HepG2 (cell line): Measurements from ENCODE around the gene LAMTOR2. TPM values are rescaled to one million over a fixed set of nuclear protein-coding genes. Genes with fewer than 3 reads are reported as not detected.

Experiments used
- ATAC-seq: fragments of 200-7000 bp; cut with Tn5 transposase; 3 replicates; pipeline ENCODE4 v1.9.1; 2020; ENCODE audit warnings: mild to moderate bottlenecking, moderate library complexity
- BruUV-seq: library from RNA; stranded (reverse); fragments of 400-500 nt; replicated peaks from 2 replicates; lab custom pipeline; 2021; lab: Mats Ljungman, UMichigan
- CTCF ChIA-PET: fragments of 300-600 bp; formaldehyde crosslinking; extraction: SDS; loops from one replicate; lab custom pipeline; 2021; ENCODE audit warnings: low total read pairs, inconsistent platforms, low intra/inter-chr PET ratio; lab: Yijun Ruan, JAX
- POLR2A ChIA-PET: fragments of 350-600 bp; sonication (Branson Sonifier 250); formaldehyde crosslinking; loops from one replicate; lab custom pipeline; 2020; ENCODE audit warnings: antibody characterized with exemption, inconsistent platforms; lab: Yijun Ruan, JAX
- DNase-seq: peaks from one replicate; pipeline ENCODE4 v3.0.0-alpha.2; 2015; ENCODE audit warnings: low spot score
- FAIRE-seq: peaks from 3 replicates; lab custom pipeline; 2011; peaks lifted over from hg19 to GRCh38; lab: Jason Lieb, UNC
- H2AFZ ChIP-seq: one replicate; pipeline ENCODE4 v1.6.1; 2011; ENCODE audit warnings: low read length, inconsistent platforms
- H3K27ac ChIP-seq: fragments of 300-600 bp; 3 replicates; pipeline ENCODE4 v1.8.0; 2011; ENCODE audit warnings: mixed run types, mild to moderate bottlenecking, mixed read lengths, low read length, inconsistent platforms; ENCODE audit not compliant: insufficient read depth; ENCODE audit errors: extremely low read length
- H3K27me3 ChIP-seq, 2 experiments: fragments of 200-600 bp in 1 of 2; 2 replicates in 1 of 2; 3 replicates in 1 of 2; pipeline versions ENCODE4 v1.6.0 to v1.8.0; 2011; ENCODE audit warnings: low read length in 2 of 2, mild to moderate bottlenecking in 2 of 2, moderate library complexity in 2 of 2, inconsistent platforms in 1 of 2; ENCODE audit not compliant: insufficient read depth in 2 of 2, control insufficient read depth in 1 of 2
- H3K36me3 ChIP-seq, 2 experiments: fragments of 200-600 bp in 1 of 2; replicated peaks in 1 of 2; 2 replicates in 1 of 2; 3 replicates in 1 of 2; pipeline versions ENCODE4 v1.5.1 to v1.8.0; 2011; ENCODE audit warnings: low read length in 2 of 2, inconsistent platforms in 1 of 2; ENCODE audit not compliant: insufficient read depth in 2 of 2, control insufficient read depth in 1 of 2
- H3K4me1 ChIP-seq: 2 replicates; pipeline ENCODE4 v1.5.1; 2012; ENCODE audit warnings: low read length, inconsistent platforms; ENCODE audit not compliant: insufficient read depth
- H3K4me2 ChIP-seq: 2 replicates; pipeline ENCODE4 v1.6.0; 2011; ENCODE audit warnings: low read depth, low read length, inconsistent platforms
- H3K4me3 ChIP-seq, 3 experiments: fragments of 200-600 bp in 1 of 3; sonication (generic), shearing (Covaris generic) in 1 of 3; replicated peaks in 1 of 3; 2 replicates each; pipeline ENCODE4 v1.5.1; 2011 to 2016; ENCODE audit warnings: low read length in 3 of 3, inconsistent platforms in 2 of 3, low read depth in 2 of 3, mild to moderate bottlenecking in 2 of 3, control low read depth in 1 of 3, mixed read lengths in 1 of 3; ENCODE audit not compliant: insufficient read depth in 1 of 3
- H3K79me2 ChIP-seq: one replicate; pipeline ENCODE4 v1.6.1; 2011; ENCODE audit warnings: low read length, inconsistent platforms; ENCODE audit not compliant: insufficient read depth
- H3K9ac ChIP-seq: 2 replicates; pipeline ENCODE4 v1.6.0; 2011; ENCODE audit warnings: mild to moderate bottlenecking, low read depth, low read length, inconsistent platforms; ENCODE audit not compliant: insufficient read depth
- H3K9me3 ChIP-seq: 2 replicates; pipeline ENCODE4 v1.5.1; 2012; ENCODE audit warnings: mild to moderate bottlenecking, low read length
- H4K20me1 ChIP-seq: 2 replicates; pipeline ENCODE4 v1.6.0; 2011; ENCODE audit warnings: inconsistent platforms, mild to moderate bottlenecking, low read length, moderate library complexity; ENCODE audit not compliant: insufficient read depth
- ATF7 ChIP-seq, 2 experiments: fragments of 450-650 bp in 1 of 2; sonication (generic) in 1 of 2; formaldehyde crosslinking in 1 of 2; IDR thresholded peaks; 2 replicates each; pipeline versions ENCODE4 v1.4.0 to v1.6.1; 2016 to 2020; ENCODE audit warnings: antibody characterized with exemption in 1 of 2, mild to moderate bottlenecking in 1 of 2, missing genetic modification reagents in 1 of 2
- CREB1 ChIP-seq, 2 experiments: fragments of 450-650 bp in 1 of 2; IDR thresholded peaks; 2 replicates each; pipeline ENCODE4 v1.6.1; 2016 to 2017; ENCODE audit warnings: control low read depth in 1 of 2, mild to moderate bottlenecking in 1 of 2, missing compliant biosample characterization in 1 of 2, missing genetic modification characterization in 1 of 2
- MIER3 ChIP-seq: IDR thresholded peaks from 2 replicates; pipeline ENCODE4 v1.6.1; 2016; ENCODE audit warnings: missing compliant biosample characterization, borderline replicate concordance
- ZNF143 ChIP-seq: sonication (generic); formaldehyde crosslinking; IDR thresholded peaks from 2 replicates; pipeline ENCODE4 v1.4.0; 2020; ENCODE audit warnings: missing genetic modification reagents
- WGBS: methylation state at CpG from one replicate; pipeline ENCODE4 v1.1.6; 2017; ENCODE audit warnings: low lambda C conversion rate; 5-methylcytosine and 5-hydroxymethylcytosine counted together
- in situ Hi-C: cut with HindIII; loops from 2 replicates; pipeline ENCODE4 v1.10.0; 2017; ENCODE audit warnings: low pct_unique_long_range_greater_than_20kb; ENCODE audit not compliant: extremely low pct_ligation_motif_present
- intact Hi-C: fragments of 100-400 bp; cut with micrococcal nuclease; formaldehyde crosslinking; loops from one replicate; pipeline ENCODE4 v1.10.0; 2022; ENCODE audit not compliant: unreplicated experiment
- polyA plus RNA-seq, 8 experiments: library from polyadenylated mRNA; depleted of rRNA in 3 of 8; stranded (reverse) in 7 of 8; unstranded in 1 of 8; fragments of >200 nt; fragmentation: Illumina TruSeq in 4 of 8; extraction: Trizol in 4 of 8; gene quantifications; 2 replicates each; pipeline versions ENCODE4 v1.2.1 to v1.2.3, GENCODE V29; 2011 to 2016; ENCODE audit warnings: low read depth in 4 of 8, missing spikeins in 1 of 8, mixed read lengths in 1 of 8; ENCODE audit not compliant: insufficient read depth in 1 of 8
- total RNA-seq, 5 experiments: library from RNA; depleted of rRNA; stranded (reverse); fragments of >200 nt; fragmentation: Illumina TruSeq; extraction: Trizol; gene quantifications; 2 replicates each; pipeline ENCODE4 v1.2.3, GENCODE V29; 2016; ENCODE audit warnings: low read depth in 1 of 5
- TF ChIP-seq, protein P1 (sequence below): sonication (generic); formaldehyde crosslinking; IDR thresholded peaks from 2 replicates; pipeline ENCODE4 v1.4.0; 2020; ENCODE audit warnings: missing genetic modification reagents

Gene LAMTOR2
- total and polyA plus RNA-seq, 2 of the 13 experiments (the other 11 are each of a cell fraction or from before 2014, with no cell fraction given): 36.5 to 66.4 TPM

DNA sequence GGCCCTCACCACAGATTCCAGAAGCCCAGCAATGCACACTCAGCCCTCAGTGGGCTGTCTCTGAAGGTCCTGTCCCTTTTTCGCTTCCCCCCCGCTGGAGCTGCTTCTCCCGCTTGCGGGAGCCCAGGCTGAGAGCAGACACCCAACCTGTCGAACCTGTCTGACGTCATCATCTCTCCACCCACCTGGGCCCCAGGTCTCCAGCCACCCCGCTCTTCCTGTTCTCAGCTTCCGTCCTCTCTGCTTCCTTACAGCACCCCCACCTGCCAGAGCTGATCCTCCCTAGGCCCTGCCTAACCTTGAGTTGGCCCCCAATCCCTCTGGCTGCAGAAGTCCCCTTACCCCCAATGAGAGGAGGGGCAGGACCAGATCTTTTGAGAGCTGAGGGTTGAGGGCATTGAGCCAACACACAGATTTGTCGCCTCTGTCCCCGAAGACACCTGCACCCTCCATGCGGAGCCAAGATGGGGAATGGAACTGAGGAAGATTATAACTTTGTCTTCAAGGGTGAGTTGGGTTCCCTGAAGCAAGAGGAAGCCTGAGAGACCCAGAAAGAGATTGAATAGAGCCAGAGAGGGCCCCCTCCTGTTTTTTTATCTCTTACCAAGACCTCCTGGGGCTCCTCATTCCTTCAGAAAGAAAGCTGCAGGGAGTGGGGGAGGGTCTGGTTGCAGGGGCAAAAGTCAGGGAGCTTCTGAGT is 6.5 kb downstream of the LAMTOR2 start, which contains the start of gene RAB25:
TSS of gene RAB25 (plus strand) at position 224 of the 700 bp plus-strand sequence. CDS start at position 465, 241 bp downstream.
- intact Hi-C loops: loop anchor here (10.0 kb wide), 1 partner anchor 56 kb away; no protein-coding TSS in a partner anchor

More for the DNA sequence above, 6.5 kb downstream of the LAMTOR2 start, which contains the start of gene RAB25:
- H3K36me3 ChIP-seq: 0 out of 5 replicates have a peak, but pooled peaks cover 0 to 5% of the 10 kb centered on the region in 2 experiments
- no peaks in the 10 kb centered on the region for H3K27me3 ChIP-seq
- FAIRE-seq: no peak
- no TSS peak for BruUV-seq
- POLR2A ChIA-PET: interaction anchor here (1.3 kb wide), 1 partner anchor 116 kb away, joined by 3 read pairs; no protein-coding TSS in a partner anchor
- H3K4me2 ChIP-seq: no peak within 1 kb of the TSS
- no peaks in the 10 kb centered on the region for H4K20me1 ChIP-seq
- H3K4me1 ChIP-seq: peaks cover 39% of the 10 kb centered on the region
- CTCF ChIA-PET: no interaction called here
- WGBS: 65% methylated on average over 11 of the region's 11 CpGs
- no peak within 1 kb of the TSS for H2AFZ ChIP-seq
- no peak within 1 kb of the TSS for H3K4me3 ChIP-seq
- TF ChIP-seq, protein P1, sequence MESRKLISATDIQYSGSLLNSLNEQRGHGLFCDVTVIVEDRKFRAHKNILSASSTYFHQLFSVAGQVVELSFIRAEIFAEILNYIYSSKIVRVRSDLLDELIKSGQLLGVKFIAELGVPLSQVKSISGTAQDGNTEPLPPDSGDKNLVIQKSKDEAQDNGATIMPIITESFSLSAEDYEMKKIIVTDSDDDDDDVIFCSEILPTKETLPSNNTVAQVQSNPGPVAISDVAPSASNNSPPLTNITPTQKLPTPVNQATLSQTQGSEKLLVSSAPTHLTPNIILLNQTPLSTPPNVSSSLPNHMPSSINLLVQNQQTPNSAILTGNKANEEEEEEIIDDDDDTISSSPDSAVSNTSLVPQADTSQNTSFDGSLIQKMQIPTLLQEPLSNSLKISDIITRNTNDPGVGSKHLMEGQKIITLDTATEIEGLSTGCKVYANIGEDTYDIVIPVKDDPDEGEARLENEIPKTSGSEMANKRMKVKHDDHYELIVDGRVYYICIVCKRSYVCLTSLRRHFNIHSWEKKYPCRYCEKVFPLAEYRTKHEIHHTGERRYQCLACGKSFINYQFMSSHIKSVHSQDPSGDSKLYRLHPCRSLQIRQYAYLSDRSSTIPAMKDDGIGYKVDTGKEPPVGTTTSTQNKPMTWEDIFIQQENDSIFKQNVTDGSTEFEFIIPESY (CRISPR knock-in tag): peak; percentile 19; the same call in 1 of the 2 replicates
- TF ChIP-seq MIER3 (CRISPR knock-in tag): no peak
- TF ChIP-seq CREB1 (IDR thresholded peaks at IDR 0.05): peak; percentile 90
- TF ChIP-seq CREB1 (CRISPR knock-in tag; IDR thresholded peaks at IDR 0.05): no peak
- peak; percentile 93 for TF ChIP-seq ATF7 (IDR thresholded peaks at IDR 0.05)
- TF ChIP-seq ATF7 (CRISPR knock-in tag; IDR thresholded peaks at IDR 0.05): no peak
- TF ChIP-seq ZNF143 (CRISPR knock-in tag): no peak
- TF ChIP-seq, all 625 proteins: peak for 3
- in situ Hi-C loops: loop anchor here (10.0 kb wide), 1 partner anchor 116 kb away; the partner anchor contains the start of gene RXFP4
- Histone ChIP-seq H3K27ac (no peak within 1 kb of the TSS), H3K79me2 (no peaks in the 10 kb centered on the region), H3K9ac (no peak within 1 kb of the TSS), H3K9me3 (no peaks in the 10 kb centered on the region)
- ATAC-seq: no peak
- DNase-seq: no peak
